Nephron (organoid): ENCODE data around the gene SRGAP2C.
"Not testable (repeated sequence)": the region's sequence is repeated elsewhere in the genome, so short reads cannot be mapped to it uniquely, and the experiment has no call there.

ENCODE experiments used
- H3K27ac Mint-ChIP-seq, 3 experiments: 2 replicates each; pipeline ENCODE4 v1.8.0; 2020; ENCODE audit warnings: mixed read lengths in 3 of 3, mild to moderate bottlenecking in 2 of 3, moderate library complexity in 1 of 3
- H3K27me3 Mint-ChIP-seq: 2 replicates; pipeline ENCODE4 v1.8.0; 2021; ENCODE audit warnings: low read depth, mild to moderate bottlenecking, moderate library complexity, mixed read lengths
- H3K36me3 Mint-ChIP-seq: 2 replicates; pipeline ENCODE4 v1.8.0; 2020; ENCODE audit warnings: low read depth, mixed read lengths
- H3K4me1 Mint-ChIP-seq: 2 replicates; pipeline ENCODE4 v1.8.0; 2020; ENCODE audit warnings: mixed read lengths
- H3K4me3 Mint-ChIP-seq, 3 experiments: 2 replicates each; pipeline ENCODE4 v1.8.0; 2020; ENCODE audit warnings: mild to moderate bottlenecking in 3 of 3, mixed read lengths in 3 of 3, moderate library complexity in 2 of 3
- H3K9me3 Mint-ChIP-seq: 2 replicates; pipeline ENCODE4 v1.8.0; 2020; ENCODE audit warnings: mixed read lengths

SRGAP2C gene

GRCh38 chr1:121315509-121315908 is 130.7 kb downstream of the SRGAP2C start:
- H3K4me3 Mint-ChIP-seq, H3K4me1 Mint-ChIP-seq, H3K36me3 Mint-ChIP-seq, H3K27ac Mint-ChIP-seq, H3K27me3 Mint-ChIP-seq, H3K9me3 Mint-ChIP-seq: not testable (repeated sequence)

- H3K4me1 Mint-ChIP-seq, H3K27ac Mint-ChIP-seq, H3K9me3 Mint-ChIP-seq, H3K4me3 Mint-ChIP-seq, H3K27me3 Mint-ChIP-seq, H3K36me3 Mint-ChIP-seq: not testable (repeated sequence)
Observed at GRCh38 chr1:121316081-121316480, 131.3 kb downstream of the SRGAP2C start.

- H3K36me3 Mint-ChIP-seq, H3K27ac Mint-ChIP-seq, H3K4me3 Mint-ChIP-seq, H3K9me3 Mint-ChIP-seq, H3K4me1 Mint-ChIP-seq, H3K27me3 Mint-ChIP-seq: not testable (repeated sequence)
Observed at GRCh38 chr1:121317491-121318468, 133.0 kb downstream of the SRGAP2C start.

GRCh38 chr1:121318687-121319086 is 133.9 kb downstream of the SRGAP2C start:
- not testable (repeated sequence) for H3K27ac Mint-ChIP-seq, H3K36me3 Mint-ChIP-seq, H3K9me3 Mint-ChIP-seq, H3K27me3 Mint-ChIP-seq, H3K4me1 Mint-ChIP-seq, H3K4me3 Mint-ChIP-seq

GRCh38 chr1:121321660-121322059 is 136.9 kb downstream of the SRGAP2C start:
- H3K36me3 Mint-ChIP-seq, H3K9me3 Mint-ChIP-seq, H3K27ac Mint-ChIP-seq, H3K27me3 Mint-ChIP-seq, H3K4me3 Mint-ChIP-seq, H3K4me1 Mint-ChIP-seq: not testable (repeated sequence)

- not testable (repeated sequence) for H3K9me3 Mint-ChIP-seq, H3K27ac Mint-ChIP-seq, H3K36me3 Mint-ChIP-seq, H3K4me1 Mint-ChIP-seq, H3K27me3 Mint-ChIP-seq, H3K4me3 Mint-ChIP-seq
Observed at GRCh38 chr1:121324726-121325125, 140.0 kb downstream of the SRGAP2C start.

- not testable (repeated sequence) for H3K4me1 Mint-ChIP-seq
Observed at GRCh38 chr1:121332141-121332540, 147.4 kb downstream of the SRGAP2C start.

GRCh38 chr1:121332599-121333562 is 148.1 kb downstream of the SRGAP2C start:
- H3K9me3 Mint-ChIP-seq, H3K27me3 Mint-ChIP-seq, H3K36me3 Mint-ChIP-seq, H3K4me3 Mint-ChIP-seq, H3K4me1 Mint-ChIP-seq, H3K27ac Mint-ChIP-seq: not testable (repeated sequence)

More at GRCh38 chr1:121332141-121332540, 147.4 kb downstream of the SRGAP2C start:
- H3K27ac Mint-ChIP-seq, H3K9me3 Mint-ChIP-seq, H3K4me3 Mint-ChIP-seq, H3K27me3 Mint-ChIP-seq, H3K36me3 Mint-ChIP-seq: not testable (repeated sequence)

- H3K4me3 Mint-ChIP-seq, H3K27me3 Mint-ChIP-seq: not testable (repeated sequence)
Observed at GRCh38 chr1:121337958-121338357, 153.2 kb downstream of the SRGAP2C start.

GRCh38 chr1:121339611-121340010 is 154.8 kb downstream of the SRGAP2C start:
- not testable (repeated sequence) for H3K4me1 Mint-ChIP-seq, H3K4me3 Mint-ChIP-seq, H3K27ac Mint-ChIP-seq, H3K27me3 Mint-ChIP-seq, H3K36me3 Mint-ChIP-seq, H3K9me3 Mint-ChIP-seq

More at GRCh38 chr1:121337958-121338357, 153.2 kb downstream of the SRGAP2C start:
- H3K4me1 Mint-ChIP-seq, H3K27ac Mint-ChIP-seq, H3K9me3 Mint-ChIP-seq, H3K36me3 Mint-ChIP-seq: not testable (repeated sequence)

GRCh38 chr1:121343311-121343906 is 158.6 kb downstream of the SRGAP2C start:
- not testable (repeated sequence) for H3K36me3 Mint-ChIP-seq, H3K27ac Mint-ChIP-seq, H3K4me1 Mint-ChIP-seq, H3K4me3 Mint-ChIP-seq, H3K27me3 Mint-ChIP-seq, H3K9me3 Mint-ChIP-seq

GRCh38 chr1:121344355-121344754 is 159.6 kb downstream of the SRGAP2C start:
- H3K9me3 Mint-ChIP-seq, H3K4me1 Mint-ChIP-seq, H3K27me3 Mint-ChIP-seq, H3K4me3 Mint-ChIP-seq, H3K27ac Mint-ChIP-seq, H3K36me3 Mint-ChIP-seq: not testable (repeated sequence)

GRCh38 chr1:121346654-121347053 is 161.9 kb downstream of the SRGAP2C start:
- H3K27me3 Mint-ChIP-seq, H3K9me3 Mint-ChIP-seq, H3K27ac Mint-ChIP-seq, H3K36me3 Mint-ChIP-seq, H3K4me1 Mint-ChIP-seq, H3K4me3 Mint-ChIP-seq: not testable (repeated sequence)

GRCh38 chr1:121347476-121347875 is 162.7 kb downstream of the SRGAP2C start:
- H3K36me3 Mint-ChIP-seq, H3K4me3 Mint-ChIP-seq, H3K9me3 Mint-ChIP-seq, H3K4me1 Mint-ChIP-seq, H3K27ac Mint-ChIP-seq, H3K27me3 Mint-ChIP-seq: not testable (repeated sequence)

GRCh38 chr1:121348115-121348514 is 163.3 kb downstream of the SRGAP2C start:
- H3K4me1 Mint-ChIP-seq, result not testable (repeated sequence)

More at GRCh38 chr1:121348115-121348514, 163.3 kb downstream of the SRGAP2C start:
- H3K4me3 Mint-ChIP-seq, H3K9me3 Mint-ChIP-seq, H3K27me3 Mint-ChIP-seq, H3K27ac Mint-ChIP-seq, H3K36me3 Mint-ChIP-seq: not testable (repeated sequence)
